CD4-positive, alpha-beta T cell treated with Interleukin-12 subunit alpha and Interleukin-12 subunit beta, for 1 hour (primary cell): ENCODE measurements around the gene FBXW11.
"Not testable (repeated sequence)": the region's sequence is repeated elsewhere in the genome, so short reads cannot be mapped to it uniquely, and the experiment has no call there.

Experiments
- DNase-seq: peaks from one replicate; pipeline ENCODE4 v3.0.0-alpha.2; 2020

The FBXW11 gene

GRCh38 chr5:171946000-171946781, 60.2 kb downstream of the FBXW11 start:
- DNase-seq, result no peak

- no peak for DNase-seq
Measured at GRCh38 chr5:171945476-171945875, 61.0 kb downstream of the FBXW11 start.

GRCh38 chr5:171945066-171945465, 61.4 kb downstream of the FBXW11 start:
- DNase-seq, result no peak

- not testable (repeated sequence) for DNase-seq
Measured at GRCh38 chr5:171942112-171942516, 64.3 kb downstream of the FBXW11 start.

GRCh38 chr5:171941675-171942074, 64.8 kb downstream of the FBXW11 start:
- DNase-seq, result not testable (repeated sequence)

GRCh38 chr5:171941275-171941674, 65.2 kb downstream of the FBXW11 start:
- DNase-seq, result not testable (repeated sequence)

GRCh38 chr5:171939951-171940350, 66.5 kb downstream of the FBXW11 start:
- DNase-seq, result no peak

GRCh38 chr5:171938358-171938757, 68.1 kb downstream of the FBXW11 start:
- no peak for DNase-seq

- no peak for DNase-seq
Measured at GRCh38 chr5:171937351-171937750, 69.1 kb downstream of the FBXW11 start.

GRCh38 chr5:171934586-171934985, 71.9 kb downstream of the FBXW11 start:
- DNase-seq, result no peak

GRCh38 chr5:171931163-171931562, 75.3 kb downstream of the FBXW11 start:
- no peak for DNase-seq

GRCh38 chr5:171927345-171927941, 79.0 kb downstream of the FBXW11 start:
- no peak for DNase-seq

GRCh38 chr5:171926311-171926710, 80.1 kb downstream of the FBXW11 start:
- no peak for DNase-seq

- no peak for DNase-seq
Measured at GRCh38 chr5:171924493-171925122, 81.8 kb downstream of the FBXW11 start.

- no peak for DNase-seq
Measured at GRCh38 chr5:171920765-171921391, 85.6 kb downstream of the FBXW11 start.

GRCh38 chr5:171915700-171916099, 90.7 kb downstream of the FBXW11 start:
- DNase-seq, result not testable (repeated sequence)

GRCh38 chr5:171914726-171915338, 91.6 kb downstream of the FBXW11 start:
- no peak for DNase-seq

GRCh38 chr5:171913987-171914273, 92.5 kb downstream of the FBXW11 start:
- no peak for DNase-seq

- no peak for DNase-seq
Measured at GRCh38 chr5:171911152-171911551, 95.3 kb downstream of the FBXW11 start.

GRCh38 chr5:171908638-171909037, 97.8 kb downstream of the FBXW11 start:
- no peak for DNase-seq

GRCh38 chr5:171907725-171908343, 98.6 kb downstream of the FBXW11 start:
- peak; percentile 63 for DNase-seq

- no peak for DNase-seq
Measured at GRCh38 chr5:171906703-171907590, 99.5 kb downstream of the FBXW11 start.
